Lung (tissue), 12 donors: Measurements from ENCODE around the gene CRYBA1. TPM values are rescaled to one million over a fixed set of nuclear protein-coding genes. Genes with fewer than 3 reads are reported as not detected.

Source experiments
- ATAC-seq: fragments of 200-7000 bp; cut with Tn5 transposase; one replicate; pipeline ENCODE4 v1.9.1; 2020; ENCODE audit warnings: moderate number of reproducible peaks; ENCODE audit not compliant: insufficient read depth, low FRiP score
- DNase-seq, 3 donors: peaks; one replicate each; pipeline ENCODE4 v3.0.0-alpha.2; 2013 to 2017
- H3K27ac ChIP-seq, 2 donors: one replicate each; pipeline ENCODE4 v1.5.1; 2013; ENCODE audit warnings: mild to moderate bottlenecking in 2 of 2, moderate library complexity in 2 of 2, control low read depth in 1 of 2, inconsistent platforms in 1 of 2, low read depth in 1 of 2, low read length in 1 of 2
- H3K27me3 ChIP-seq, 3 donors: one replicate each; pipeline ENCODE4 v1.5.1; 2013; ENCODE audit warnings: low read length in 2 of 3; ENCODE audit not compliant: control insufficient read depth in 3 of 3, insufficient read depth in 3 of 3
- H3K36me3 ChIP-seq, 4 donors: one replicate each; pipeline ENCODE4 v1.5.1; 2013; ENCODE audit warnings: low read length in 4 of 4, mild to moderate bottlenecking in 1 of 4, moderate library complexity in 1 of 4; ENCODE audit not compliant: control insufficient read depth in 4 of 4, insufficient read depth in 4 of 4
- H3K4me1 ChIP-seq, 5 donors: one replicate each; pipeline ENCODE4 v1.5.1; 2013; ENCODE audit warnings: low read length in 5 of 5, mild to moderate bottlenecking in 2 of 5, moderate library complexity in 1 of 5; ENCODE audit not compliant: control insufficient read depth in 5 of 5, insufficient read depth in 5 of 5
- H3K4me3 ChIP-seq: one replicate; pipeline ENCODE4 v1.5.1; 2013; ENCODE audit warnings: mild to moderate bottlenecking, control low read depth, moderate library complexity
- H3K9ac ChIP-seq, 2 donors: one replicate each; pipeline ENCODE4 v1.5.1; 2013; ENCODE audit warnings: low read length in 2 of 2, control low read depth in 1 of 2; ENCODE audit not compliant: insufficient read depth in 1 of 2
- H3K9me3 ChIP-seq, 4 donors: one replicate each; pipeline ENCODE4 v1.5.1; 2013; ENCODE audit warnings: low read length in 3 of 4, mild to moderate bottlenecking in 1 of 4, moderate library complexity in 1 of 4; ENCODE audit not compliant: control insufficient read depth in 4 of 4, insufficient read depth in 3 of 4
- CTCF ChIP-seq: IDR thresholded peaks from 2 replicates; pipeline ENCODE4 v1.5.1; 2012; ENCODE audit warnings: mild to moderate bottlenecking; ENCODE audit errors: control extremely low read depth, extremely low read depth
- WGBS, 2 donors: extraction: QIAGEN DNeasy Blood & Tissue Kit; methylation state at CpG; one replicate each; pipeline ENCODE4 v1.1.7; 2013; 5-methylcytosine and 5-hydroxymethylcytosine counted together
- polyA plus RNA-seq, 2 donors: library from polyadenylated mRNA; stranded (reverse); fragments of 200-250 nt; gene quantifications; one replicate each; pipeline ENCODE4 v1.2.1, GENCODE V29; 2013
- total RNA-seq, 2 donors: library from RNA; depleted of rRNA in 1 of 2; stranded (reverse); fragments of >200 nt in 1 of 2; gene quantifications; one replicate each; pipeline ENCODE4 v1.2.1, GENCODE V29; 2014 to 2021
- donor health status: control.
- donor health status: control.
- donor health status: Bipolar disorder and iron deficiency.
- donor health status: healthy.
- donor health status: DM: yes; HTN: yes; CAD: no.

The CRYBA1 gene
- total and polyA plus RNA-seq, 4 donors, result not detected

GRCh38 chr17:29243792-29244191 is 2.9 kb upstream of the CRYBA1 start:
- peaks cover 0 to 35% (median 5%) of the 10 kb centered on the region in 3 donors for H3K27me3 ChIP-seq
- H3K9ac ChIP-seq, result no peak overlapping the region
- H3K4me3 ChIP-seq, result no peak overlapping the region
- H3K27ac ChIP-seq, result no peak overlapping the region
- WGBS, 2 donors, result 64 to 67% methylated on average over 4 of the region's 4 CpGs
- DNase-seq, result no peak
- no peak for ATAC-seq
- H3K36me3 ChIP-seq, result no peaks in the 10 kb centered on the region
- no peaks in the 10 kb centered on the region for H3K9me3 ChIP-seq
- TF ChIP-seq CTCF, result no peak
- H3K4me1 ChIP-seq, result peaks cover 0 to 3% (median 0%) of the 10 kb centered on the region in 5 donors

GRCh38 chr17:29245401-29245800 is 1.3 kb upstream of the CRYBA1 start:
- 92 to 93% methylated on average over 6 of the region's 6 CpGs for WGBS, 2 donors
- no peak for TF ChIP-seq CTCF
- Histone ChIP-seq H3K27me3 (peaks cover 0 to 43% (median 5%) of the 10 kb centered on the region in 3 donors), H3K9me3 (no peaks in the 10 kb centered on the region), H3K4me1 (peaks cover 0 to 3% (median 0%) of the 10 kb centered on the region in 5 donors), H3K27ac (no peak overlapping the region), H3K9ac (no peak overlapping the region), H3K4me3 (no peak overlapping the region), H3K36me3 (no peaks in the 10 kb centered on the region)
- DNase-seq (no peak), ATAC-seq (no peak)

GRCh38 chr17:29247219-29247618 is 560 bp downstream of the CRYBA1 start:
- Histone ChIP-seq H3K4me1 (peaks cover 0 to under 1% (median 0%) of the 10 kb centered on the region in 5 donors), H3K27ac (no peak overlapping the region), H3K9ac (no peak overlapping the region), H3K36me3 (peaks cover 0 to 4% (median 0%) of the 10 kb centered on the region in 4 donors), H3K4me3 (no peak overlapping the region), H3K9me3 (no peaks in the 10 kb centered on the region), H3K27me3 (peaks cover 0 to 40% (median under 1%) of the 10 kb centered on the region in 3 donors)
- 56 to 74% methylated on average over 2 of the region's 2 CpGs for WGBS, 2 donors
- ATAC-seq (no peak), DNase-seq (no peak)
- no peak for TF ChIP-seq CTCF

- WGBS, 2 donors, result 92 to 94% methylated on average over 5 of the region's 5 CpGs
These were observed 2.2 kb downstream of the CRYBA1 start for GRCh38 chr17:29248845-29249244.

More at GRCh38 chr17:29248845-29249244, 2.2 kb downstream of the CRYBA1 start:
- no peak for ATAC-seq
- TF ChIP-seq CTCF, result no peak
- peaks cover 0 to 4% (median 0%) of the 10 kb centered on the region in 4 donors for H3K36me3 ChIP-seq
- no peak for DNase-seq
- H3K27ac ChIP-seq, result no peak overlapping the region
- H3K4me3 ChIP-seq, result no peak overlapping the region
- H3K9me3 ChIP-seq, result no peaks in the 10 kb centered on the region
- H3K9ac ChIP-seq, result no peak overlapping the region
- H3K27me3 ChIP-seq, result peaks cover 0 to 31% (median 0%) of the 10 kb centered on the region in 3 donors
- peaks cover 0 to 5% (median 0%) of the 10 kb centered on the region in 5 donors for H3K4me1 ChIP-seq
